Adipose tissue (tissue), 3 donors: Measurements from ENCODE around the gene NRP2. TPM values are rescaled to one million over a fixed set of nuclear protein-coding genes. Genes with fewer than 3 reads are reported as not detected.

Source experiments
- H3K27ac ChIP-seq: one replicate; pipeline ENCODE4 v1.5.1; 2013; ENCODE audit warnings: low read depth, low read length
- WGBS, 3 donors: extraction: QIAGEN DNeasy Blood & Tissue Kit; methylation state at CpG; one replicate each; pipeline ENCODE4 v1.1.7; 2013; 5-methylcytosine and 5-hydroxymethylcytosine counted together
- polyA plus RNA-seq, 3 donors: library from polyadenylated mRNA; stranded (reverse); fragments of 200-250 nt; gene quantifications; one replicate each; pipeline ENCODE4 v1.2.3, GENCODE V29; 2013
- donor health status: healthy with polysubstance abuse.
- donor health status: Bipolar disorder and iron deficiency.
- donor health status: healthy.

The NRP2 gene
- polyA plus RNA-seq, 3 donors = 1.7 to 20.4 (median 11.4) TPM

DNA sequence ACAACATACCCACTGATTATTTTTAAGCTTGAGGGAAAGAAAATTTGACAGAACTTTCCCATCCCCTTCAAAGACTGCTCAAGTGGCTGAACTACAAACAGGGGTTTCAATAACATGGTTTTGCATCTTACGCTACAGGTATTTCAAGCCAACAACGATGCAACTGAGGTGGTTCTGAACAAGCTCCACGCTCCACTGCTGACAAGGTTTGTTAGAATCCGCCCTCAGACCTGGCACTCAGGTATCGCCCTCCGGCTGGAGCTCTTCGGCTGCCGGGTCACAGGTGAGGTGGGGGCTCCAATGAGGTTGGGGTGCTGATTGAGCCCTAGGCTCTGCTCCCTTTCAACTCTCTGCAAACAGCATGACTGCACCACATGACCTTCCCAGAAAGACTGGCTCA, 58.1 kb downstream of the NRP2 start:
- H3K27ac ChIP-seq = no peak overlapping the region
- WGBS, 3 donors = 95 to 98% (median 96%) methylated on average over 8 of the region's 8 CpGs

DNA sequence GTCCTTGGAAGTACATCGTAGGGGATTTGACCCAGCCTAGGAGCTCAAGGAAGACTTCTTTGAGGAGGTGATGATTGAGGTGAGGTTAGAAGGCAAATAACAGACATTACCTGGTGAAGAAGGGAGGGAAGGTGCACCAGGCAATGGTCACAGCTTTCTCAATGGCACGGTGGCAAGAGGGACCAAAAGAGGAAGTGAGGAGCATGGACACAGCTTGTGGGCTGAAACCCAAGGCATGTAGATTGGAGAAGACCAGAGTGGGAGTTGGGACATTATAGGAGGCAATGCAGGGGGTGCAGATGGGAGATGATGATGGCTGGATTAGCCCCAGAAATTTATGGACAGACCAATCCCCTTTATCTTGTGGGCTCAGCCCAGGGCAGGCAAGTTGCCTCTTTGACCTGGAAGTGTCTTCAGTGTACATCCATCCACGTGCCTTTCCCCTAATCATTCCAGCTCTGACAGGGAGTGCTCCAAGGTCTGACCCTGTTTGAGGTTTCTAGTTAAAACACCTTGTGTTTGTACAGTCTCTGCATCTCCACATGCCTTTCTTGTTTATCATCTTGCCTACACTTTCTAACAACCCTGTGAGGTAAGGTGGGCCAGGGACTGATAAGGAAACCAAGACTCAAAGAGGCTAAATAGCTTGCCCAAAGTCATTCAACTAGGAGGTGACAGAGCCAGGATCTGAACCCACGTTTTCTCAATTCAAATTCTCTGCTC, 59.1 kb downstream of the NRP2 start:
- no peak overlapping the region for H3K27ac ChIP-seq
- WGBS, 3 donors = 76 to 88% (median 82%) methylated on average over 4 of the region's 4 CpGs

DNA sequence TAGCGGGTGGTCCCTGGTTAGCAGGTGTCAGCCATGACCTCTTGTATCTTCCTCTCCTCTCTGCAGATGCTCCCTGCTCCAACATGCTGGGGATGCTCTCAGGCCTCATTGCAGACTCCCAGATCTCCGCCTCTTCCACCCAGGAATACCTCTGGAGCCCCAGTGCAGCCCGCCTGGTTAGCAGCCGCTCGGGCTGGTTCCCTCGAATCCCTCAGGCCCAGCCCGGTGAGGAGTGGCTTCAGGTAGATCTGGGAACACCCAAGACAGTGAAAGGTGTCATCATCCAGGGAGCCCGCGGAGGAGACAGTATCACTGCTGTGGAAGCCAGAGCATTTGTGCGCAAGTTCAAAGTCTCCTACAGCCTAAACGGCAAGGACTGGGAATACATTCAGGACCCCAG, 60.8 kb downstream of the NRP2 start:
- 95 to 98% (median 96%) methylated on average over 11 of the region's 11 CpGs for WGBS, 3 donors
- no peak overlapping the region for H3K27ac ChIP-seq

DNA sequence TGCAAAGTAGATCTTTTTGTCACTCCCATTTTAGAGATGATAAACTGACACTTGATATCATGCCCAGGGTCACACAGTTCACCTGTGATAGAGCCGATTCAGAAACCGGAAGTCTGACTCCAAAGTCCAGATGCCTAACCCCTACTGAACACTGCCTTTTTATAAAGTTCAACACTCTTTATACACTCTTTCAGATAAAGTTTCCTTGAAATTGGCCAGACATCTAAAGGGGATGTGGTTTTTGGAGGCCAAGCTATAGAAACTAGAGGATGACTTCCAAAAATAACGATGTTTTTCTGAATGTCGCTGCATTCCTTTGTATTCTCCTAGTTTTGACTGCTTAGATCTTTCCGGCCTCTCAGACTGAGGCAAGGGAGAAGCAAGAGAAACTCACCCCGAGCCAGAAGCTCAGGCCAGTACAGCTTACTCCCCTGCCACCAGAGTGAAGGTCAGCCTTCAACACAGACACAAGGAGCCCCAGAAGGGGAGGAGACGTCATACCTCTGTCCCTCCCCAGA, 61.8 kb downstream of the NRP2 start:
- H3K27ac ChIP-seq = no peak overlapping the region
- 58 to 75% (median 67%) methylated on average over 7 of the region's 7 CpGs for WGBS, 3 donors

DNA sequence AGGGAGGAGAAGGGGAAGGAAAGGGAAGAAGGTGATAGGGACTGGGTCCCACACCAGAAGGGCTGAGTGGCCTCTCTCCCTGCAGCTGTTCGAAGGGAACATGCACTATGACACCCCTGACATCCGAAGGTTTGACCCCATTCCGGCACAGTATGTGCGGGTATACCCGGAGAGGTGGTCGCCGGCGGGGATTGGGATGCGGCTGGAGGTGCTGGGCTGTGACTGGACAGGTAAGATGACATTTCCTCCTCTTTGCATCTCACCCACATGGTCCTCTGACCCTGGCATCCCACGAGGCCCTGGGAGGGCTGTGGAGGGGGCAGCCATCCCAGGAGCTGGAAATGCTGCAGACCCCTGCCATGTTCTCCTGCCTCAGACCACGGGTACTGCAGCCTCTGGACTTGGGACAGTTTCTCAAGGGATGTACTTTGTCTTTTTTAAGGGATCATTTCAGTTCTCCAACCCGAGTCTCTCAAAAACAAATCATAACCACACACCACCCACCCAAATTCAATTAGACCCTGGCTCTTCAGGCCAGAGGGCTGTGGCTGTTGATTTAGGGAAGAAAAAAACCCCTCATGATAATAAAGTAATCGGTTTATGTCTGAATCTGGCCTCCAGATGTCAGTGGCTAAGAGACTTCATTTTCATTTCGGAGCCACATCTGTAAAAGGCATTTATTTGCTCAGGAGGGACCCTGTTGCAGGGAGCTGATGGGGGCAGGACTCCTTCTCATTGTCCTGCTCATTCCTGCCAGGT, 63.5 kb downstream of the NRP2 start:
- no peak overlapping the region for H3K27ac ChIP-seq
- 83 to 91% (median 90%) methylated on average over 14 of the region's 14 CpGs for WGBS, 3 donors

- 77 to 91% (median 82%) methylated on average over 7 of the region's 7 CpGs for WGBS, 3 donors
- H3K27ac ChIP-seq = no peak overlapping the region
Observed at GRCh38 chr2:205746420-205746785, 64.1 kb downstream of the NRP2 start.

- H3K27ac ChIP-seq = no peak overlapping the region
- 78 to 91% (median 87%) methylated on average over 11 of the region's 11 CpGs for WGBS, 3 donors
Observed at GRCh38 chr2:205747829-205748386, 65.6 kb downstream of the NRP2 start.

DNA sequence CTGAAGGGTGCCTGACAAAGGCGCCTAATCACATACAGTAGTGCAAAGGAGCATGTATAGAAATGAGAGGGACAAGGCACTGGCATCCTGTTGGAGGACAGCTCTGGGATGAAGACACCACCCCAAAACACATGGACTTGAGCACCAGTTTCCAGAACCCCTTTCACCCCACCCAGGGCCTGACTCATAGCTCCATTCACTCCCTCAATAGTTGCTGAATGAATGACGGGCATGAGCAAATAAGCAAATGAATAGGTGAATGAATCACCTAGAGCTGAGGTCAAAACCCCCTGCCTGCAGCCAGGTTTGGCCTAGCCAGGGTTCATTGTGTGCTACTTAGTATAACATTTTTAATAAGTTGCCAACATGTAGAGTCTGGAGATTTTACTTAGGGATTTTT, 66.3 kb downstream of the NRP2 start:
- WGBS, 3 donors = 85 to 98% (median 86%) methylated on average over 2 of the region's 2 CpGs
- no peak overlapping the region for H3K27ac ChIP-seq

GRCh38 chr2:205749078-205749477, 66.8 kb downstream of the NRP2 start:
- no peak overlapping the region for H3K27ac ChIP-seq
- 89 to 91% (median 90%) methylated on average over 6 of the region's 6 CpGs for WGBS, 3 donors

DNA sequence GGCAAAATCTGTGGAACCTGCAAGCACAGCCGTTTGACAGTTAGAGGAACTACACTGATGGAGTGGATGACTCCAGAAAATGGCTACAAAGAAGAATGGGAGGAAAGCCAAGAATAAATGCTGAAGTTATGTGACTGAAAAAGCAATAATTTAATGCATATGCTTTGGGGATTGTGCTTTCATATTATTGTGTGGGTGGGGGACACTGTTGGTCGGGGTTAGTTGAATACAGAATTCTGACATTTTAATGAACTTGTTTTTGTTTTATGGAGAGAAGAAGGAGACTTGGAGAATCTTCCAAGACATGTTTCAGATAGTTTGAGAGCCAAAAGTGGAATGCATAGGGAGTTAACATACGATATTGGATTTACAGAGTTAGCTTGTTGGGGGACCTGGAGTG, 68.5 kb downstream of the NRP2 start:
- no peak overlapping the region for H3K27ac ChIP-seq
- WGBS, 3 donors = 70 to 87% (median 73%) methylated on average over 3 of the region's 3 CpGs

DNA sequence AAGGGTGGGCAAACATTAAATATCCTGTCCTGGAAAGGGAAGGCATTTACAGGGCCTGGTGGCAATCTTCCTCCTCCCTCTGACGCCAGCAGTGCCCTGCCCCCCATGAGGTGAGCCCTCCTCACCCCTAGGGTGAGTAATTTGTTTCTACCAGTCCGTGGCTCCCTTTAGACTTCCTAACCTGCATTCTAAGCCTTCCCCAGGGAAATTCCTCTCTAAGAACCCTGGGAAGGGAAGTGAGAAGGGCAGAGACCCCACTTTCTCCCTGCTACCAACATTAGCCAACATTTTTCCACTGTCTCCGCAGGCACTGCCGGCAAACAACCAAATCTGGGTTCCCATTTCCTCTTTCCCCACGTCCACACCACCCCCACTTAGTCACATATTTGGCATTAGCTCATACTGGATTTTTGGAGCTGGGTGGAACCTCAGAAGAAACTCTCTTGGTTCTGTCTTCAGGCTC, 69.3 kb downstream of the NRP2 start:
- WGBS, 3 donors = 68 to 77% (median 71%) methylated on average over 5 of the region's 5 CpGs
- no peak overlapping the region for H3K27ac ChIP-seq

DNA sequence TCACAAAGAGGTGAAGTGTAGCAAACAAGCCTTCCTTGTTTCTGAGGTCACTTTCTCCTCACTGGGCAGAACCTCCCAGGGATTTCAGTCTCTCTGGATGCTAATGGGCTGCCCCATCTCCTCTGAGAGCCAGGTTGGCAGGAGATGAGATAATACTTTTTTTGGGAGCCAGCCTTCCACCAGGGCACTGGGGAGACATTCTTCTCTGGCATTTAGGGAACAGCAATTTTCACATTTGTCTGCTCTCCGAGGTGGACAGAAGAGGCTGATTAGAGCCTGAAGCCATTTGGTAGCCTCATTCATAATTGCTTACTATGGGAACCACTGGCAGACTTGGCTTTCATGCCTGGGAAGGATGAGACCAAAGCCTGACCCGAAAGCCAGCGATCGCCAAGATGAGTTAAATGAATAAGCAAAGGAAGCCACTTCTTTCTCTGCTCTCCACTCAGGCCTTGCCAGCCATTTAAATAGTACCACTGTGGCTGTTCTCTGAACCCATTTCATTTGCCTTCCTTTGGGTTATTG, 70.1 kb downstream of the NRP2 start:
- no peak overlapping the region for H3K27ac ChIP-seq

GRCh38 chr2:205752924-205753323, 70.6 kb downstream of the NRP2 start:
- 92 to 93% (median 92%) methylated on average over 8 of the region's 8 CpGs for WGBS, 3 donors
- H3K27ac ChIP-seq = no peak overlapping the region

More for the DNA sequence above, 70.1 kb downstream of the NRP2 start:
- 75 to 95% (median 92%) methylated on average over 4 of the region's 4 CpGs for WGBS, 3 donors

GRCh38 chr2:205754285-205754923, 72.1 kb downstream of the NRP2 start:
- 54 to 75% (median 69%) methylated on average over 6 of the region's 6 CpGs for WGBS, 3 donors
- H3K27ac ChIP-seq = no peak overlapping the region

DNA sequence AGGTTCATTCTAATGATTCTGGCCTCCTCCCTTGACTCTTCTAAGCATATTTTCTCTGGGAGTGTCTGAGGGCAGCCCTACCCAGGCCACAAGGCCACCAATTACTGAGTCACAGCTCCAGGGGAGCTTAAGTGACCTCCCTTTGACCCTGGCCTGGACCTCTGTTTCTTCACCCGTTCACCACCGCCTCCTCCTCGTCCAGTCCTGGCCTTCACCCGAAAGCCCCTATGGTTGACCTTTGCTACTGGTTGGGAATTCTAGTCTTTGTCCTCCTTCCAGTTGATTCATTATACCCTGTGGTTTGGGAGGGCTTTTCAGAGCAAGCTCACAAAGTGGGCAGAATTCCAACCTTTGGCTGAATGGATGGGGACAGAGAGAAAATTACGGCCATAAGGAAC, 72.6 kb downstream of the NRP2 start:
- H3K27ac ChIP-seq = no peak overlapping the region
- 44 to 63% (median 48%) methylated on average over 5 of the region's 5 CpGs for WGBS, 3 donors

DNA sequence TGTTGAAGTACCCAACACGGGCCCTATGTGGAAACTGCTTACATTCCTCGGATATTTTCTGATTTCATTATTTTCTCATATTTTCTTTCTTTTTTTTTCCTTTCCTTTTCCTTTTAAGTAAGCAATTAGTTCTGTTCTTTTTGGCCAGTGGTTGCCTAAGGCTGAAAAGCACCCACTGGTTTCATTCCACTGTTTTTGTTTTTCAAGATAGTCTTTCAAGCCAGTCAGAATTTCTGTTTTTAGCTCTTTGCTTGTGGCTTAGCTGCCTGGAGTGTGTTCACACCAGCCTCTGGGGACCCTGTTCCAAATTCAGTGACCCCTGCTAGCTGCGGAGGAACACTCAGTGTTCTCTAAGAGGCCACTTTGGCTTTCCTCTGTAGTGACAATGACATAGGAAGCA, 73.6 kb downstream of the NRP2 start:
- H3K27ac ChIP-seq = peak overlapping the region; percentile 83
- WGBS, 3 donors = 51 to 71% (median 57%) methylated on average over 3 of the region's 3 CpGs

GRCh38 chr2:205757271-205757670, 75.0 kb downstream of the NRP2 start:
- no peak overlapping the region for H3K27ac ChIP-seq
- 97% methylated on average over 4 of the region's 4 CpGs for WGBS, 3 donors

DNA sequence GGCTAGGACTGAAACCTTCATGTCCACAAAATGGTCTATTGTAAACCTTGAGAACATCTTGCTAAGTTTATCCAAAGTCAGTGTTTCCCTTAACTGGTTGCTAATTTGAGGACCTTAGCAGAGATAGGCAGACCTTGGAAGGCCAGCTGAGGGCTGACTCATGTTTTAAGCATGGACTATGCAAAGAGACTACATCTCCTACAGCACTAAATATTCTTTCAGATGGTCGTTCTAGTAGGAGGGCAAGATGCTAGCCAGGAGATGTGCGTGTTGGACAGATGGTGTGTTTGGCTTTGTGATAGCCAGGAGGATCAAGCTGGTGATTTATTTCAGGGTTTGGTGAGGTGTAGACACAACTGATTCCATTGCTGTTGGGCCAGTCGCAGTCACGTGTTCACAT, 75.8 kb downstream of the NRP2 start:
- WGBS, 3 donors = 67 to 88% (median 73%) methylated on average over 4 of the region's 4 CpGs
- no peak overlapping the region for H3K27ac ChIP-seq

GRCh38 chr2:205758500-205758899, 76.2 kb downstream of the NRP2 start:
- H3K27ac ChIP-seq = no peak overlapping the region
- WGBS, 3 donors = 72 to 82% (median 80%) methylated on average over 5 of the region's 5 CpGs
